Measurements from ENCODE around the gene FUBP1.
"Not testable (repeated sequence)": the region's sequence is repeated elsewhere in the genome, so short reads cannot be mapped to it uniquely, and the experiment has no call there.

Gene FUBP1, protein sequence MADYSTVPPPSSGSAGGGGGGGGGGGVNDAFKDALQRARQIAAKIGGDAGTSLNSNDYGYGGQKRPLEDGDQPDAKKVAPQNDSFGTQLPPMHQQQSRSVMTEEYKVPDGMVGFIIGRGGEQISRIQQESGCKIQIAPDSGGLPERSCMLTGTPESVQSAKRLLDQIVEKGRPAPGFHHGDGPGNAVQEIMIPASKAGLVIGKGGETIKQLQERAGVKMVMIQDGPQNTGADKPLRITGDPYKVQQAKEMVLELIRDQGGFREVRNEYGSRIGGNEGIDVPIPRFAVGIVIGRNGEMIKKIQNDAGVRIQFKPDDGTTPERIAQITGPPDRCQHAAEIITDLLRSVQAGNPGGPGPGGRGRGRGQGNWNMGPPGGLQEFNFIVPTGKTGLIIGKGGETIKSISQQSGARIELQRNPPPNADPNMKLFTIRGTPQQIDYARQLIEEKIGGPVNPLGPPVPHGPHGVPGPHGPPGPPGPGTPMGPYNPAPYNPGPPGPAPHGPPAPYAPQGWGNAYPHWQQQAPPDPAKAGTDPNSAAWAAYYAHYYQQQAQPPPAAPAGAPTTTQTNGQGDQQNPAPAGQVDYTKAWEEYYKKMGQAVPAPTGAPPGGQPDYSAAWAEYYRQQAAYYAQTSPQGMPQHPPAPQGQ

DNA sequence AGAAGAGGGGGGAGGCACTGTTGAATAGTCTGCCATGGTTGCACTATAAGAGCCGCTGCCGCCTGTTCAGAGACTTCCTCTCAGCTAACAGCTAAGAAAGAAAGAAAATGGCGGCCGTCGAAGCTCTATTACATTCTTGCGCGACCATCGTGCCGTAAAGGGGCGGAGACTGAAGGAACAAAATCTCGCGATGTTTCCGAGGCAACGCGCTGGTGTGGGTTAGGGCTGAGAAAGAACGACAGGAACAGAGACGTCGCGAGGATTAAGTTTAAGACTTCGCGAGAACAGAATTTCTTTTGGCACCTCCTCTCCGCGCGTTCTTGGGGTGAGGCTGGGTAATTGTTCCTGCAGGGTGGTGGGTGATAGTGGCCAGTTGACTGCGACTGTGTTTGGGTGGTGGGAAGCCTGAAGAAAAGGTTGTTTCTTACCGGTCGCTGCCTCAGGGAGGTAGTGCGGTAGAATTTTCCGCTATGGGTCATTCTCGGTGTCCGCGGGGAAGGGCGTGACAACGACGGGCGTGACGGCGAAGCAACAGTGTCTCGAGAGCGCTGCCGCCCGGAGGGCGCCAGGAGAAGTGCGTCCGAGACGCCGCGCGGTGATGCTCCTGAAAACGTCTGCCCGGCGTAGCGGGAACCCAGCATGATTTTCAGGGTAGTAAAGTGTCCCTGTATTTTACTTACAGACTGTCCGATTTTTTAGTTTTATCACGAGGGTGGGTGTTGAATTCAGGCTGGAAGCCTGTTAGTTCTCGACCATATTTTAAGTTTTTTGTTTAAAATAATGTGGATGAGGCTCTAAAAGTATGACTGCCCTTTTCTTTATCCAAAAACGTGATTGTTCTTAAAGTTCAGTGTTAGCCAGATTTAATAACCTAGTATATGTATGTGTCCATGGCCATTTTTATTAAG is at the start of gene FUBP1:
TSS of gene FUBP1 (minus strand) at position 104 of the 908 bp plus-strand sequence. CDS start at position 36, 68 bp downstream.
- peak; percentile 27 for DNase-seq

DNA sequence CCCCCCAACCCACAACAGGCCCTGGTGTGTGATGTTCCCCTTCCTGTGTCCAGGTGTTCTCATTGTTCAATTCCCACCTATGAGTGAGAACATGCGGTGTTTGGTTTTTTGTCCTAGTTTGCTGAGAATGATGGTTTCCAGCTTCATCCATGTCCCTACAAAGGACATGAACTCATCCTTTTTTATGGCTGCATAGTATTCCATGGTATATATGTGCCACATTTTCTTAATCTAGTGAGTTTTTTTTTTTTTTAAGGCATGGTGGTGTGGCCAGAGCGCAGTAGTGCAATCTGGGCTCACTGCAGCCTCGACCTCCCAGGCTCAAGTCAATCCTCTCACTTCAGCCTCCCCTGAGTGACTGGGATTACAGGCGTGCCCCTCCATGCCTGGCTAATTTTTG is 42.3 kb upstream of the FUBP1 start:
- DNase-seq: not testable (repeated sequence)

DNA sequence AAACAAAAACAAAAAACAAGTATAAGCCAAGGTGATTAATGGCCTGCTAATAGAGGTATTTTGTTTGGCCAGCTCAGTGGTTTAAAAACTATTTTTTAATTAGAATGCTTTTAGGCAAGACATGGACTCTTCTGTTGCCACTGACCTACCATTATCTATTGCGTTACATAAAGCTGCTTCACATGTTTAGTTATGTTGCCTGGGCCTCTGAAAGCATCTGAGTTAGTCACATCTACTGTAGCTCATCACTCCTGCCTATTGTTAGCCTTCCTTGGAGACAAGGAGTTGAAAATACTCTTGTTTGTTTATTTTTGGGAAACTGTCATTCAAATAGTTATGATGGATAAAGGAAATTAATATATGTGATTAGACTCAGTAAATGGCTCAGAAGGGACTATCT is 40.2 kb upstream of the FUBP1 start:
- DNase-seq: no peak

DNA sequence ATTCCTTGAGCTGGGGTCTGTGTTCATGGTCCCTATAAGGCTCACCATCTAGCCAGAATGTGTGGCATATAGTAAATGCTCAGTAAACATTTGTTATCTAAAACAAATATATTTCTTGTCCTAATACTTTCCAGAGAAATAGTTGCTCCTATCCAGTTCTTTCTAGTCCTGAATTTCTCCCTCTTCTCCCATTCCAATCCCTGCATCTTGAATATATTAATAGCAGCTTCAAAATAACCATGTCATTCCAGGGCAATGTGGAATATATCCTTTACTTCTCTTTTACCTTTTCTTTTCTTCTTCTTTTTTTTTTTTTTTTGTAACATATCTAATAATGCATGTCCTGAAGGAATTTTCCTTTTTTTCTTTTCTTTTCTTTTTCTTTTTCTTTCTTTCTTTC is 36.3 kb upstream of the FUBP1 start:
- DNase-seq: no peak

DNA sequence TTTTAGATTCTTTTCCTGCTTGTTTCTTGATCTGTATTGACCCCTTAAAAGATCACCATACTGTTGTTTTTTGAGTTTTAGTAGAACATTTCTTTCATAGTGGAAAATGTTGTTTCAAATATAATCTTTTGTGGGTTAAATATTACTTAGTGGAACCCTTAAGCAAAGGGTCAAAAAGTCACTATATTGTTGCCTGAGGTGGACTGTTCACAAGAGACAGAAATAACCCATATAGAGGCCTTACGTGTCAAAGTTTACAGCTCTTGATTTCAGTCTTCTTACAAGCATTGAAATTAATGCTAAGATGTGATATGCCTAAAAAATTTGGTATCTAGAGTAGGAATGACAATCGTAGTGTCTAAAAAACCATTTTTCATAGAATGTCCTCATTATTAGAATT is 32.2 kb upstream of the FUBP1 start:
- no peak for DNase-seq

DNA sequence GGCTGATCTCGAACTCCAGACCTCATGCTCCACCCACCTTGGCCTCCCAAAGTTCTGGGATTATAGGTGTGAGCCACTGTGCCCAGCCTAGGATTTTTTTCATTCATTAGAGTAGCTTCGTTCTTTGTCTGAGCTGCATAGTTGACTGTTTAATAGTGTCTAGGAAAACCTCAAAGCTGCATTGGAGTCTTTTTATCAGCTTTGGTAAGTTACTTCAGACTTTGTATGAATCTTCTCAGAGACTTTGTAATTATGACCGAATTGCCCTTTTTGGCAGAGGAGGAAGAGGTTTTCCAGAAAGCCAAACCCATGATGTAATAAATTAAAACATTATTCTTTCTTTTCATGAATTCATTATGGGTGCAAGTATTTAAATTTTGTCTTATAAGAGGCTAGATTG is 31.0 kb upstream of the FUBP1 start:
- no peak for DNase-seq

DNA sequence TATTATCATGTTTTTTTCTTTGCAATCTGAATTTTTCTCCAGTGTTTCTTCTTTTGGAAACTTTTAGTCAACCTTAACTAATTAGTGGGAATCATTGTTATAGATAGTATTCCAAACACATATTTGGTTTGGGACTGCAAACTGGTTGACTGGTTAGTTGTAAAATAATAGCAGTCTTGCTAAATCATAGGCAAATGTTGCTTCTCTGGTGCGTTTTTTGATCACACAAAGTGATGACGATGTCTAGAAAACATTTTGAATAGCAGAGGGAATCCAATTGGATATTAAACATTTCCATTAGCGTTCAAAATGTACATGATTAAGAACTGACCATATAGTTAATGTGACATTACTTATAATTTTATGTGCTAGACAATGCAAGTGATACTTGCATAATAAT is 30.4 kb upstream of the FUBP1 start:
- no peak for DNase-seq

DNA sequence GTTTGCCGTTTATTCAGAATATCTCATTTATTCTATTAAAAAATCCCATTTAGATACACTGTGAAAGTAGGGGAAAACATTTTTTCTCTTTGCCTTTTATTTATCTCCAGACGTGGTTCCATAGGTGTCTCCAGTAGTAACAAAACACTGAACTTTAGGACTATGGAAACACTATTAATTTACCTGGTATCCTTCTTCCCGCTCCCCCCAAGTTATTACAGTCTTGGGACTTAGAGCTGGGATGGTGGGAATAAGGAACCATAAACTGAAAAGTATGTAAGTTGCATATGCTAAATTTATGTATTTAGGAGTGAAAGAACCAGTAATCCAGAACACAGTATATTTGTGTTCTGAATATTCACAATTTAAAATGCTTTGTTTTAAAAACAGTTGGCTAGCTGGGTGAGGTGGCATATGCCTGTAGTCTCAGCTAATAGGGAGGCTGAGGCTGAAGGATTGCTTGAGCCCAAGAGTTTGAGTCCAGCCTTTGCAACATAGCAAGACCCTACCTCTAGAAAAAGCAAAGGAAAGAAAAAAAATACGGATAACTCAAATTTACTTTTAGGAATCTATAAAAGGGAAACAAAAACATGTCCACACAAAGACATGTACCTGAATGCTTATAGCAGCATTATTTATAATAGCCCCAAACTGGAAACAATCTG is 28.9 kb upstream of the FUBP1 start:
- no peak for DNase-seq

DNA sequence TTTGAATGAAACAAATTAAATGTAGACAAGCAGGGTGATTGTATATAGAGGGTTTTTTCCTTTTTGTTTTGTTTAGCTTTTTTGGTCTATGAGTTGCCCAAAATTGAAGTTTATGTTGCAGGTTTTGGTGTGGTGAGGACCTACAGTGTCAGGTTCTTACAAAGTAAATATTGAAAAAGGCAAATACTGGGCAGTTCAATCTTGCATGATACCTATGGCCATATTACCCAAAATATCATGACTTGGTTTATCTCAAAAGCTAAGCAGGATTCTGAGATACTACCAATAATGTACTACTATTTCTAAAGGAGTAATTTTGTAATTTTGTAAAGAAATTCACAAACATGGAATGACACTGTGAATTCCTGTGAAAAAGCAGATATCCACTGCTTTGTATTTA is 27.6 kb upstream of the FUBP1 start:
- DNase-seq: no peak

DNA sequence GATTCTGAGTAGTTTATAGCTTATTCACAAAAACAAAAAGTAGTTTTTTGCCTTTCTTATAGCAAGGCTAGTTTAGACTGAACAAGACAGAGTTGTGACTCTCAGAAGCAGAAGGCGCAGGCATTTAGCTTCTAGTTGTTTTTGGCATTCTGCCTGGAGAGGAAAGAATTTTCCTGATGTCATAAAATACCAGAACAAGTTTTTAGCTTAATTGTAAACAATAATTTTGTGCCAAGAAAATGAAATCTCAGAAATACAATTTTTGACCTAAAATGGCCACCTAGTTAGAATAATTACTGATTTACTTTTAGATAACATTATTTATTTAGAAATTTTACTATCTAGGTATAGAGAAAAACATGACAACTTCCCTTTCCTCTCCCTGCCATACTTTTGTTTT is 26.9 kb upstream of the FUBP1 start:
- no peak for DNase-seq

DNA sequence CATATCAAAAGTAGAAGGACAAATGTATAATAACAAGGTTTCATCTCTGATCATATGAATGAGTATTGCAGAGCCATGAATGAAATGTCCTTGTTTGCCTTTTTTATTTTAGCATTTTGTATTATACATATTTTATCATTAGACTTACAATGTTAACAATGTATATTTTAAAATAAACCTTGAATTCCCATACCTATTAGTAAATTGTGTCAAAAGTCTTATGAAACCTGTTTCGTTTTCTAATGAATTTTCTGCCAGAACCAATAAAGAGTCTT is 26.5 kb upstream of the FUBP1 start:
- no peak for DNase-seq

DNA sequence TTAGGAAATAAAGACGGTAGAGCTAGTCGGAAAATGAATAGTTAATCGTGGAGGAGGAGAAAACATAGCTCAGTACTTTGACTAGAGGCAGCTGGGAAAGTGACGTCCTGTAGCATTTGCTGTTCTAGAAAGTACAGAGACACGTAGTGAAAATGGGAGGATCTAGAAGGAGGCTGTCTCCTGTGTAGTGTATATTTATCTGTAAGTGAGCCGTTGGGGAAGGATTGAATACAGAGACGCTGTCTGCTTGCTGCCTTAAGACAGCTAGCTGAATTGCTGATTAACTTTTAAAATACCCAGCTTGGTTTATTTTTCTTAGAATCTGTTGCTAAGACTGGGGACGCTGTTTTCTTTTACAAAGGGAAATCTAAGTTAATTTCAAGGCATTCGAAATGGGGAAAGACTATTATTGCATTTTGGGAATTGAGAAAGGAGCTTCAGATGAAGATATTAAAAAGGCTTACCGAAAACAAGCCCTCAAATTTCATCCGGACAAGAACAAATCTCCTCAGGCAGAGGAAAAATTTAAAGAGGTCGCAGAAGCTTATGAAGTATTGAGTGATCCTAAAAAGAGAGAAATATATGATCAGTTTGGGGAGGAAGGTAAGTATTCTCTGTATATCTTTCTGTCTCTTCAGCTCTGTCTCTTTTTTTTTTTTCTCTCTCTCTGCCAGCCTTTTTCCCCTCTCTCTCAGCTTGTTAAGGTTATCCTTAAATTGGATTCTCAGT is 26.0 kb upstream of the FUBP1 start, which contains the start of gene DNAJB4:
TSS of gene DNAJB4 (plus strand) at position 221 of the 729 bp plus-strand sequence. CDS start at position 393, 172 bp downstream.
- DNase-seq: no peak

DNA sequence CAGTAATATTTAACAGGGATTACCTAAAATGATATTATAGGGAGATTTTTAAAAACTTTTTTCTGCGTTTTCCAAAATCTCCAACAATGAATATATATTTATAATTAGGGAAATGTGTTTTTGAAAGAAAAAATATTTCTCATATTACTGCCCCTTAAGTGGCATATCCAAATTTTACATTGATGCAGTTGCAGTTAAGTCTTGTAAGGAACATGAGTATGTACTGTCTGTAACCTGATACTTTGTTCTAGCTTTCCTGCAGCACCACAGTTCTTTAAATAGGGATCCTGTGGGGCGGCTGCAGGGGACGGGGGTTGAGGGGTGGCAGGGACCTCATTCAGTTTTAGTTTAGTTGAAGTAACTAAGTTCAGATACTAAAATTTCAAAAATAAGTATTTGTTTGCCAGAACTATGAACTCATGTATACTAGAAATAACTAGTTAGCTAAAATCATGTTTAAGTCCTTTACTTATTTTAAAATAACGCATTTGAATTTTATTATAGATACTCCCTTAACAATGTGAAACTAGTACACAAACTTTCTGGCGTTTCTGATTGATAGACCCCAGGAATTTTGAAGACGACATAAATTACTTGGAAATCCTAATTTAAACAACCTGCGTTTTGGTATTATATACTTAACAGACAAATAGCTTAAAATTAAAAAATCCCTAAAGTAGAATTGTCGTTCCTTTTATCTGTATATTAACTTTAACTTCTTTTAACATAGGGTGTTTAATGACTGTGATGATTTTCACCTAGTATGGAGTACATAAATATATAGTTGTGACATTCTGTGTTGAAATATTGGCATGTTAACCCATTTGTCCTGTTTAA is 25.2 kb upstream of the FUBP1 start:
- no peak for DNase-seq

DNA sequence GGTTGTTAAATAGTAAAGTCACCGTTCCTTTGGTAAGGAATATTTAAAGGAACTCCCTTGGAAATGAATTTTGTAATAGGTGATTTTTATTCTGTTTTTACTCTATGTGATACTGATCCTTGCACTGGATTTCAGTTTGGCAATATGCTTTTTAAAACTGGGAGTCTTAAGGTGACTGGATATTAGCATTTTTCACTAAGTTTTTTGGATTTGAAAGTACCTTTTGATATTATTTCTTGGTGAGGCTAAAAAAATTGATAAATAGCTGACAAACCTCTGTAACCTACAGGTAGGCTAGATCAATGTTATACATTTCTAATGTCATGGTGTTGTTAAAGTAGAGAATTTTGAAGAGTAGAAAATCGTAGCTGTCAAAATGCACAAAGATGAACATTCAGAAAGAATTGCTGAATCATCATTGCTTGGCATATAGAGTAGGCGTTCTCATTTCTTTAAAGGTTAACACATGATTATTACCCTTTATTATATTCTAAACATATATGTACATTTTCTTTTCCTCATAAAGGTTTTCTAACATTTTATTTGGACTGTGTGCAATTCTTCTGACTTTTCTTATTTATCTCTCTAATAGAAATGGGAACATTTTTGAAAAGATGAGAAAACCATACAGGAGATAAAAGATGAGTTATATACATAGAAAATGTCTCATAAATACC is 24.3 kb upstream of the FUBP1 start:
- no peak for DNase-seq

DNA sequence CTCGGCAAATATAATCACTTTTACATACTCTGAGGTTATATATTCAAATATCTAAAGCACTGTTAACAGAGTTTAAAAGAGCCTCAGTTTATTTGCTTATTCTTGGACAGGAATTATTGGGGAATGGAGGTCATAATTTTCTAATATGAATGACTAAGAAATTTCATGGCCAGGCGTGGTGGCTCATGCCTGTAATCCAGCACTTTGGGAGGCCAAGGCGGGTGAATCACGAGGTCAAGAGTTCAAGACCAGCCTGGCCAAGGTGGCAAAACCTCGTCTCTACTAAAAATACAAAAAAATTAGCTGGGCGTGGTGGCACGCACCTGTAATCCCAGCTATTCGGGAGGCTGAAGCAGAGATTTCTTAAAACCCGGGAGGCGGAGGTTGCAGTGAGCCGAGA is 21.7 kb upstream of the FUBP1 start:
- DNase-seq: not testable (repeated sequence)

DNA sequence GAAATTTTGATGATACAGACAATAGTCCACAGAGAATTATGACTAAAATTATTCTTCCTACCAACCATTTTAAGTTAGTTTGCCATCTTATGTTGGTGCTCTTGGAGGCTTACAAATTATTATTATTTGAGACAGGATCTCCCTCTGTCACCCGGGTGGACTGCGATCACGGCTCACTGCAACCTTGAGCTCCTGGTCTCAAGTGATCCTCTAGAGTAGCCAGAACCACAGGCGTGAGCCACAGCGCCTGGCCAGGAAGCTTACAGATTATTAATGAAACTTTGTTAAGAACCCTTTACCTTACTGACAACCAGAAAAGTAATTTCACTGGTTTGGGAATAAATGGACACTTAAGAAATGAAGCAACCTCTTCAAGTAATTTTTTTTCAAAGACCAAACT is 17.9 kb upstream of the FUBP1 start:
- no peak for DNase-seq

DNA sequence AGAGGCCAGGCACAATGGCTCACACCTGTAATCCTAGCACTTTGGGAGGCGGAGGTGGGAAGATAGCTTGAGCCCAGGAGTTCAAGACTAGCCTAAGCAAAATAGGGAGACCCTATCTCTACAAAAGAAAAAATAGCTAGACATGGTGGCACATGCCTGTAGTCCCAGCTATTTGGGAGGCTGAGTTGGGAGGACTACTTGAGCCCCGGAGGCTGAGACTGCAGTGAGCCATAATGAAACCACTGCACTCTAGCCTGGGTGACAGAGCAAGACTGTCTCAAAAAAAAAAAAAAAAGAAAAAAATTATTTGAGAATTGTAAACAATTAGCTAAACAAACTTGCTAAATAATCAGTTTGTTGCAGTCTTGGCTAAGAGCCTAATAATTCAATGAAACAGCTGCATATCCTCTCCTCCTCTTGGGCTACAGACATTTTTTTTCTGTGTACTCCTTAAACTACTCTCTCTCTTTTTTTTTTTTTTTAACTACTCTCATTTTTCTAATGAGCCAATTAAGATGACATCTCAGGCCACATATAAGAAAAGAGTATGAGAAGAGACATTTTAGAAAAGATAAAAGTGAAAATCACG is 15.3 kb upstream of the FUBP1 start:
- no peak for DNase-seq

DNA sequence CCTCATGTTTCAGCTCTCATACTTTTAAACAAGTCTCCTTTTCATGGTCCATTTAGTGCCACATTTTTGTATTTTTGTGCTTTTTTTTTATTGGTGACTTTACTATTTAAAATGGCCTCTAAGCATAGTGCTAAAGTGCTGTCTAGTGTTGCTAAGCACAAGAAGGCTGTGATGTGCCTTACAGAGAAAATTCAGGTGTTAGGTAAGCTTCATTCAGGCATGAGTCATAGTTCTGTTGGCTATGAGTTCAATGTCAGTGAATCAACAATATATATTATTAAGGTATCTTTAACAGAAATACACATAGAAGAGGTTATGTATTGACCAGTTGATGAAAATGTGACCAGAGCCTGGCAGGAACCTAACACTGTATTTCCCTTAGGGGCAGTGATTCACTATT is 12.8 kb upstream of the FUBP1 start:
- no peak for DNase-seq

DNA sequence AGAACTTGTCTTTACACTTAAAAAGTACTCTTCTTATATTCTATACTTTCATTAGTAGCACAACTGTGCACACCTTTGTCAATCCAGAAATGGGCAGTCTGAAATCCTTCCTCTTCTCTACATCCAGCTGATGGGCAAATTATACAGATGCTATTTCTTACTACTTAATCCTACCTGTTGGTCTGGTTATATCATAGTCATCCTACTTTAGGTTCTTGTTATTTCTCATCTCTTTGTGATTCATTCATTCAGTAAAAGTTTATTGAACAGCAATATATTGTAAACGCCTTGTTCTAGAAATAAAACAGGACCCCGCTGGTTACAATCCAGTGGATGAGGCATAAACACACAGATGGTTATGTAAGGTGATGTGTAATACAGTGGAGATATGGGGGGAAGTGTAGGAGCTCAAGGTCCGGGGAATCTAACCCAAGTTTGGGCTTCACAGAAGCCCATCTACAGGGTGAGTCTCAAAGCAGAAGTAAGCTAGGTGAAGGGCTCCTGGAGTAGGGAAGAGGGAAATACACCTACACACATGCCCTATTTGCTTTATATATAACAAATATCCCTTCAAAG is 11.8 kb upstream of the FUBP1 start:
- no peak for DNase-seq

DNA sequence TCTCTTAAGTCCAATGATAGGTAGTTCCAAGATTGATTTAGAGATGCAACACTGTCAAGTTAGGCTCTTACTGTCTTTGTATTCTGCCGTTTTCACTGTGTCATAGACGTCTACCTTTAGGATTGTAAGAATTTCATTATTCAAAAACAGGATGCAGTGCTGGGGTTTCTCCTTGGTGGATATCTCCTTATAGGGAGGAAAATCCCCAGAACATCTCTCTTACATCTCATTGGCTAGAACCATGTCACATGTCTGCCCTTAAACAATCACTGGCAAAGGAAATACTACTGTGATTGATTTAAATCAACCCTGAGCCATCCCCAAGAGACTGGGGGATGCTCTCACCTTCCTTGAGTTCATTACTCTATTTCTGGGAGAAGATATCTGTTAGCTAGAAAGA is 10.9 kb upstream of the FUBP1 start:
- no peak for DNase-seq
